Inflammatory macrophage (primary cell): ENCODE measurements around the gene MARCHF5.
"Not testable (repeated sequence)": the region's sequence is repeated elsewhere in the genome, so short reads cannot be mapped to it uniquely, and the experiment has no call there.

Experiments
- DNase-seq, 2 donors: peaks; one replicate each; pipeline ENCODE4 v3.0.0-alpha.2; 2020 to 2022

Gene MARCHF5

GRCh38 chr10:92393173-92393572, 102.2 kb downstream of the MARCHF5 start:
- DNase-seq, result not testable (repeated sequence)

- no peak for DNase-seq
Measured at GRCh38 chr10:92395271-92395670, 104.3 kb downstream of the MARCHF5 start.

DNA sequence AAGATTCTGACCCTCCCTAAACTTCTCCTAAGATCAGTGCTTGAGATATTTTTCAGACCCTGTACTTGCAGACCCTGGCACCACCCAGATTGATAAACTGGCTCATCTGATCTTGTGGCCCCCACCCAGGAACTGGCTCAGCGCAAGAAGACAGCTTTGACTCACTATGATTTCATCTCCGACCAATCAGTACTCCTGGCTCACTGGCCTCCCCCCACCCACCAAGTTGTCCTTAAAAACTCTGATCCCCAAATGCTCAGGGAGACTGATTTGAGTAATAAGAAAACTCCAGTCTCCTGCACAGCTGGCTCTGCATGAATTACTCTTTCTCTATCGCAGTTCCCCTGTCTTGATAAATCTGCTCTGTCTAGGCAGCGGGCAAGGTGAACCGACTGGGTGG, 111.3 kb downstream of the MARCHF5 start:
- not testable (repeated sequence) for DNase-seq
